Measurements from ENCODE around the gene FOXP1. TPM values are rescaled to one million over a fixed set of nuclear protein-coding genes. Genes with fewer than 3 reads are reported as not detected.
A peak's percentile ranks its signal among the peaks of the same experiment; 100 is the strongest.

FOXP1 gene
- polyA plus RNA-seq, 1 experiment = 56.6 TPM

DNA sequence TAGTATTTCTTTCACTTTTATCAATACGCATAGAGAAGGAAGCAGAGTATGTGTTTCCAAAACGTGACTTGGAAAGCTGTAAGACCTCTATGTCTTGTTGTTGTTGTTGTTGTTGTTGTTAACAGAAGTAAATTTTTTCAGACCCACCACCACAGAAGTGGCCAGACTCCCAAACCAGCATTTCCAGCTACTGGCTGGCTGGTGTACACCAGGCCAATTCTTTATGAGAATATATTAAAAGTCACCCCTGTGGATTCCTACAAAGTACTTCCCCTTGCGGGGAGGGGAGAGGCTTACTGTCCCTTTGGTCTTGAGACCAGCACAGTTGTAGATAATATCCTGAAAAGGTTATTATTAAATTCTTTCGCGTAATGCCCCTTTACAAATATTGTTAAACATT is 1.6 kb upstream of the FOXP1 start:
- POLR2A ChIA-PET = interaction anchor here (0.9 to 1.5 kb wide), 3 partner anchors 42 to 334 kb away, joined by 3 to 4 read pairs (median 3); no protein-coding TSS in a partner anchor
- no peak for DNase-seq (ENCODE audit: low read depth, low spot score)
- TF ChIP-seq, protein P1, sequence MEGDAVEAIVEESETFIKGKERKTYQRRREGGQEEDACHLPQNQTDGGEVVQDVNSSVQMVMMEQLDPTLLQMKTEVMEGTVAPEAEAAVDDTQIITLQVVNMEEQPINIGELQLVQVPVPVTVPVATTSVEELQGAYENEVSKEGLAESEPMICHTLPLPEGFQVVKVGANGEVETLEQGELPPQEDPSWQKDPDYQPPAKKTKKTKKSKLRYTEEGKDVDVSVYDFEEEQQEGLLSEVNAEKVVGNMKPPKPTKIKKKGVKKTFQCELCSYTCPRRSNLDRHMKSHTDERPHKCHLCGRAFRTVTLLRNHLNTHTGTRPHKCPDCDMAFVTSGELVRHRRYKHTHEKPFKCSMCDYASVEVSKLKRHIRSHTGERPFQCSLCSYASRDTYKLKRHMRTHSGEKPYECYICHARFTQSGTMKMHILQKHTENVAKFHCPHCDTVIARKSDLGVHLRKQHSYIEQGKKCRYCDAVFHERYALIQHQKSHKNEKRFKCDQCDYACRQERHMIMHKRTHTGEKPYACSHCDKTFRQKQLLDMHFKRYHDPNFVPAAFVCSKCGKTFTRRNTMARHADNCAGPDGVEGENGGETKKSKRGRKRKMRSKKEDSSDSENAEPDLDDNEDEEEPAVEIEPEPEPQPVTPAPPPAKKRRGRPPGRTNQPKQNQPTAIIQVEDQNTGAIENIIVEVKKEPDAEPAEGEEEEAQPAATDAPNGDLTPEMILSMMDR (IDR thresholded peaks at IDR 0.05; ENCODE audit: low read depth, low read length) = no peak
- CTCF ChIA-PET = interaction anchor here (0.6 to 2.8 kb wide), 9 partner anchors 12 to 1035 kb away, joined by 3 to 13 read pairs (median 3); no protein-coding TSS in a partner anchor
- peak overlapping the region; percentile 18; the same call in 1 of the 2 replicates for H3K4me3 ChIP-seq (ENCODE audit: low read depth, low read length)
- no peak overlapping the region for H3K27ac ChIP-seq (ENCODE audit: low read depth, low read length)
- no peaks in the 10 kb centered on the region for H3K27me3 ChIP-seq (ENCODE audit: control insufficient read depth, insufficient read depth, low read length)
- no peaks in the 10 kb centered on the region for H3K9me3 ChIP-seq (ENCODE audit: control insufficient read depth, insufficient read depth, low read length)

DNA sequence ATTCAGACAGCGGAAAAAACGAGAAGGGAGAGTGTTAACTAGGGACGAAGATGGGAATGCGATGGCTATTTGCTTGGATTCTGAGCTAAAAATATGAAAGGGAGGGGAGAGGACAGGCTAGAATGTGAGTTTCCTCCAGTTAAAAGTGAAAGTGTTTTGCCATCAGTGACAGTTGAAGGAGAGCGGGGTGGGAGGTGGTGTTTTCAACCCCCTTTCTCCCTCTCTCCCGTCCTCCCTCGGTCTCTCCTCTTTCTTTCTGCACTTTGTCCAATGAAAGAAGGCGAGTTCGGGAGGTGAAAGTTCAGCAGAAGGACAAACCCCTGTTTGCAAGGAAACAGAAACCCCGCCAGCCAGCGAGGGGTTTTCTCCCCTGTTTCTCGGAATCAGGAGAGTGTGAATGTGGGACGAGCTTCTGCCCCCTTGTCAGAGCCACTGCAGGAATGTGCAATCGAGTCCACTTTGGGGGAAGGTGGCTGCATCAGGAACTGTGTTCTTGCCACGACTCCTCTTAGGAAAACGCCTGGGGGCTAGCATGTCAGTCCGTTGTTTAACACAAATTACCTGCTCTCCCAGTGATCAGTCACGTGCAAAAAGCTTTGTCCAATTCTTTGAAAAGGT is 975 bp upstream of the FOXP1 start:
- TF ChIP-seq, protein P1 (IDR thresholded peaks at IDR 0.05; ENCODE audit: low read depth, low read length) = no peak
- H3K27ac ChIP-seq (ENCODE audit: low read depth, low read length) = peak overlapping the region; percentile 84
- DNase-seq (ENCODE audit: low read depth, low spot score) = no peak
- peak overlapping the region; percentile 87 for H3K4me3 ChIP-seq (ENCODE audit: low read depth, low read length)
- CTCF ChIA-PET = interaction anchor here (0.6 to 2.8 kb wide), 4 partner anchors 13 to 1034 kb away, joined by 3 to 13 read pairs (median 4); no protein-coding TSS in a partner anchor
- POLR2A ChIA-PET = interaction anchor here (0.6 to 1.5 kb wide), 6 partner anchors 15 to 339 kb away, joined by 3 to 4 read pairs (median 3); no protein-coding TSS in a partner anchor
- H3K9me3 ChIP-seq (ENCODE audit: control insufficient read depth, insufficient read depth, low read length) = no peaks in the 10 kb centered on the region
- H3K27me3 ChIP-seq (ENCODE audit: control insufficient read depth, insufficient read depth, low read length) = no peaks in the 10 kb centered on the region

- Histone ChIP-seq H3K27ac (ENCODE audit: low read depth, low read length) (peak overlapping the region; percentile 76), H3K4me3 (ENCODE audit: low read depth, low read length) (peak overlapping the region; percentile 87), H3K27me3 (ENCODE audit: control insufficient read depth, insufficient read depth, low read length) (no peaks in the 10 kb centered on the region), H3K9me3 (ENCODE audit: control insufficient read depth, insufficient read depth, low read length) (no peaks in the 10 kb centered on the region)
- ChIA-PET POLR2A (interaction anchor here (0.6 to 1.5 kb wide), 7 partner anchors 40 to 464 kb away, joined by 3 to 11 read pairs (median 5); no protein-coding TSS in a partner anchor), CTCF (interaction anchor here (0.6 to 0.8 kb wide), 2 partner anchors 62 to 66 kb away, joined by 3 read pairs; no protein-coding TSS in a partner anchor)
- no peak for DNase-seq (ENCODE audit: low read depth, low spot score)
- TF ChIP-seq, protein P1 (IDR thresholded peaks at IDR 0.05; ENCODE audit: low read depth, low read length) = no peak
Measured at GRCh38 chr3:71582612-71583565, 639 bp downstream of the FOXP1 start.

DNA sequence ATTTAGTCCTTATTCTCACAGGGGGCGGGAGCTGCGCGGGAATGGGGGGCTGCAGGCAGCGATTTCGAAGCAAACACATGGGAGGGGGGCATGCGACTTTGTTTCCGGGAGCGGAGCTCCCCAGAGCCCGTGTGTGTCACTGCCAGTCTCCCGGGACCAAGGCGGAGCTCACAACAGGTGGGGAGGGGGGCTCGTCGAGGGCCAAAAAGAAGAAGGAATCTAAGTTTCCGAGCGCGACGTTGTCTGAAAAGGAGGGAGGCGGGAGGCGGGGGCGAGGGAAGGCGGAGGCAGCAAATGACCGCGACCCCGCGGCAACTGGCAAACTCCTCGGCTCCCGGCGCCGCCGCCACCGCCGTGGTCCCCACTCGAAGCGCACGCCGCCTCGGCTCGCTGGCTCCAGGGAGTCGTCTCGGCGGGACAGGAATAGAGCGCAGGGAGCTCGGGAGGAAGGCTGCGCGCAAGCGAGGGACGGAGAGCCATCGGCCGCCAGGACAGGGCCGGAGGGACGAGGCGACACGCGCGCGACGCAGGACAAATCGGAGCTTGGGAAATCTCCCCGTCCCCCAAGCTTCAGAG is 1.4 kb downstream of the FOXP1 start:
- TF ChIP-seq, protein P1 (IDR thresholded peaks at IDR 0.05; ENCODE audit: low read depth, low read length) = no peak
- Histone ChIP-seq H3K27ac (ENCODE audit: low read depth, low read length) (peak overlapping the region; percentile 76), H3K27me3 (ENCODE audit: control insufficient read depth, insufficient read depth, low read length) (no peaks in the 10 kb centered on the region), H3K9me3 (ENCODE audit: control insufficient read depth, insufficient read depth, low read length) (no peaks in the 10 kb centered on the region), H3K4me3 (ENCODE audit: low read depth, low read length) (peak overlapping the region; percentile 87)
- ChIA-PET CTCF (interaction anchor here (0.6 to 0.8 kb wide), 3 partner anchors 62 to 236 kb away, joined by 3 to 4 read pairs (median 3); no protein-coding TSS in a partner anchor), POLR2A (interaction anchor here (0.9 to 1.0 kb wide), 2 partner anchors 40 to 337 kb away, joined by 5 to 7 read pairs; no protein-coding TSS in a partner anchor)
- DNase-seq (ENCODE audit: low read depth, low spot score) = no peak

Measured in AG04450 (cell line).